ENCODE results near the gene SNTN.

SNTN gene

DNA sequence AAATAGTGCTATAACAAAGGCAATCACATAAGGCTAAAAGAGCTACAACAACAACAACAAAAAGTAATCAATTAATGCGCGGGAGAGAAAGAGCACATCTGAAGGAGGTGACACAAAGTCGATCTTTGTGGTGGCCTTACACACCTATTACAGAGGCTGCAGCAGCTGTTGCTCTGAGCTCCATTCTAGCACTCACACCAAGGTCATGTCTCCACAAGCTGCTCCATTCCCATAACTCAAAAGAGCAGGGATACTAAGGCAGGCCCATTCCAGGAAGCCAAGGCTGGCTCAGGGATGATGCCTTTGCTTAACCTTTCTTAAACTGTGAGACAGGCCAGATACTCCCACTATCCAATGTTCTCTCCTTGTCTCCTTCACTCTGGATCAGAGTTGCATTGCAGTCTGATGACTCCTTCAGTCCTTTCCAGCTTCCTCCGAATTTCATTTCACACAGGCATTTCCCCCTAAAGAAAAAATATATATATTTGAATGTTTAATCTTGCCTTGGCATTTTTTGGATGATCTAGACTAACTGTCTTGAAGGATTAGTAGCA, 52.7 kb downstream of the SNTN start:
- Histone ChIP-seq H3K4me3 (ENCODE audit: insufficient read depth, low read depth, low read length, poor library complexity, severe bottlenecking) (no peak overlapping the region), H3K36me3 (ENCODE audit: control insufficient read depth, insufficient read depth, low read length) (no peaks in the 10 kb centered on the region), H3K4me1 (ENCODE audit: control insufficient read depth, insufficient read depth, low read length, poor library complexity, severe bottlenecking) (no peaks in the 10 kb centered on the region), H3K27ac (ENCODE audit: insufficient read depth, low read length, poor library complexity, severe bottlenecking) (no peak overlapping the region), H3K27me3 (replicated peaks; ENCODE audit: control insufficient read depth, insufficient read depth, low read length, poor library complexity, severe bottlenecking) (no peaks in the 10 kb centered on the region), H3K9me3 (ENCODE audit: control insufficient read depth, low read length) (no peaks in the 10 kb centered on the region)
- DNase-seq = no peak

DNA sequence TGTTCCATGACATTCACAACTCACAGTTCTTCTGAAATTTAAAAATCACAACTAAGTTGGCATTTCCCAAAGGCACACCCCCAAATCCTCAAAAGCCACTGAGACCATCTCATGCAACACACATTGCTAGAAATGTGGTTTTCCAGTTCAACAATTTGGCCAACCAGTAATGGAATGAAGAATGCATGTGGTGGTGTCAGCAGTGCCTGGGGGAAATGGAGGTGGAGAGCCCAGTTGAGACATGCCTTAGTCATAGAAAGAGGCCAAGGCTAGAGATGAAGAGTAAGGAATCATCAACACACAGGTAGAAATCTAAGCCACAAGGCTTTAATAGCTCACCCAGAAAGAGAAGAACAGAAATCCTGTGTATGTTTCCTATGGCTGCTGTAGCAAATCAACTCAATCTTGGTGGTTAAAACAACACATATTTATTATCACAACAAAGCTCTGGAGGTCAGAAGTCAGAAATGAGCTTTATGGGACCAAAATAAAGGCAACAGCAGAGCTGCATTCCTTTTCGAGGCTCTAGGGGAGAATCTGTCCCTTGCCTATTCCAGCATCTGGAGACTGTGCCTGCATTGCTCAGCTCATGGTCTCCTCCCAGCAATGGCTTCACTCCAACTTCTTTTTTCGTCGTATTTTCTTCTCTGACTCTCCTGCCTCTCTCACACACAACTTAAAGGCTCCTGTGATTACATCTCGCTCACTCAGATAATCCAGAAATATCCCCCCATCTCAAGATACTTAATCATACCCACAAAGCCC, 54.0 kb downstream of the SNTN start:
- DNase-seq = no peak
- no peak overlapping the region for H3K27ac ChIP-seq (ENCODE audit: insufficient read depth, low read length, poor library complexity, severe bottlenecking)

DNA sequence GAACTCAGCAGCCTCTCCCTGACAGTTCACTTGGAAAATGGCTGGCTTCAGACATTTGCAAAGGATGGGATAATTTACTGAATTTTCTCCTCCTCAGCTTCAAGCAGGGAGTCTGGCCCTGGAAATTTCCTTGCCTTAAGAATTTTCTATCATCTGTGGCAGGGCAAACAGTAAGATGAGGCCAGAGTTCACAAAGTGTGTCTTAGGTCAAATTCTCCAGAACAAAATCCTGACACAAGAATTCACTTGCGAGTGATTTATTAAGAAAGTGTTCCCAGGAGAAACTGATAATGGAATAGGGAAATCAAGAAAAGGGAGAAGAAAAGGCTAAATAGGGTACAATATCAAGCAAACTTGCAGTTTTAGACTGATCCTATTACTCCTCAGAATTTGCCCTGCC, 55.3 kb downstream of the SNTN start:
- no peaks in the 10 kb centered on the region for H3K9me3 ChIP-seq (ENCODE audit: control insufficient read depth, low read length)
- no peak overlapping the region for H3K4me3 ChIP-seq (ENCODE audit: insufficient read depth, low read depth, low read length, poor library complexity, severe bottlenecking)
- no peak for DNase-seq
- H3K36me3 ChIP-seq (ENCODE audit: control insufficient read depth, insufficient read depth, low read length) = no peaks in the 10 kb centered on the region
- H3K4me1 ChIP-seq (ENCODE audit: control insufficient read depth, insufficient read depth, low read length, poor library complexity, severe bottlenecking) = no peaks in the 10 kb centered on the region
- no peak overlapping the region for H3K27ac ChIP-seq (ENCODE audit: insufficient read depth, low read length, poor library complexity, severe bottlenecking)
- H3K27me3 ChIP-seq (replicated peaks; ENCODE audit: control insufficient read depth, insufficient read depth, low read length, poor library complexity, severe bottlenecking) = no peaks in the 10 kb centered on the region

More for the DNA sequence above, 54.0 kb downstream of the SNTN start:
- Histone ChIP-seq H3K4me3 (ENCODE audit: insufficient read depth, low read depth, low read length, poor library complexity, severe bottlenecking) (no peak overlapping the region), H3K4me1 (ENCODE audit: control insufficient read depth, insufficient read depth, low read length, poor library complexity, severe bottlenecking) (no peaks in the 10 kb centered on the region), H3K9me3 (ENCODE audit: control insufficient read depth, low read length) (no peaks in the 10 kb centered on the region), H3K27me3 (replicated peaks; ENCODE audit: control insufficient read depth, insufficient read depth, low read length, poor library complexity, severe bottlenecking) (no peaks in the 10 kb centered on the region), H3K36me3 (ENCODE audit: control insufficient read depth, insufficient read depth, low read length) (no peaks in the 10 kb centered on the region)

DNA sequence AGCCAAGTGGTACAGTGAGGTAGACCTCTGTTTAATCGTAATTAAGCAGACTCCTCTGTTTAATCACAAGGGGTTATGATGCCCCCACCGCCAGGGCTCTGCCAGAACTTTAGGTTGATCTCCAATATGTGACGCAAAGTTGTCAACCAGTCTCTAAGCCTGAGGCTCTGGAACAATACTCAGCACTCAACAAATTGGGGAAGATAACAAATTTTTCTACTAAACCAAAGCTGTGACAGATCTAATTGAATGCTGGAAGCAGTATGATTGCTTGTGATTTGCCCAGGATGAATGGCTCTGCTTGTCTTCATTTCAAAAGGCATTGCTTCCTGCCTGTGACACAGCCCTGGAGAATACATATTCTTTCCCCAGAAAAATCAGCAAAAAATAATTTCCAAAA, 57.1 kb downstream of the SNTN start:
- Histone ChIP-seq H3K36me3 (ENCODE audit: control insufficient read depth, insufficient read depth, low read length) (no peaks in the 10 kb centered on the region), H3K27me3 (replicated peaks; ENCODE audit: control insufficient read depth, insufficient read depth, low read length, poor library complexity, severe bottlenecking) (no peaks in the 10 kb centered on the region), H3K27ac (ENCODE audit: insufficient read depth, low read length, poor library complexity, severe bottlenecking) (no peak overlapping the region), H3K4me1 (ENCODE audit: control insufficient read depth, insufficient read depth, low read length, poor library complexity, severe bottlenecking) (no peaks in the 10 kb centered on the region), H3K9me3 (ENCODE audit: control insufficient read depth, low read length) (no peaks in the 10 kb centered on the region), H3K4me3 (ENCODE audit: insufficient read depth, low read depth, low read length, poor library complexity, severe bottlenecking) (no peak overlapping the region)
- DNase-seq = no peak

Measured in effector memory CD4-positive, alpha-beta T cell (primary cell).